PC-3 (cell line): ENCODE results near the gene FDXR. TPM values are rescaled to one million over a fixed set of nuclear protein-coding genes. Genes with fewer than 3 reads are reported as not detected.

Source experiments
- ATAC-seq: fragments of 200-7000 bp; cut with Tn5 transposase; 2 replicates; pipeline ENCODE4 v1.9.1; 2020; ENCODE audit warnings: mild to moderate bottlenecking, moderate library complexity
- BruUV-seq: library from RNA; stranded (reverse); fragments of 400-500 nt; replicated peaks from 2 replicates; lab custom pipeline; 2021; lab: Mats Ljungman, UMichigan
- CTCF ChIA-PET: fragments of 300-600 bp; sonication (Branson Sonifier 250); formaldehyde crosslinking; loops from one replicate; lab custom pipeline; 2022; ENCODE audit warnings: antibody characterized with exemption; lab: Charles Lee
- POLR2A ChIA-PET: fragments of 300-600 bp; sonication (Branson Sonifier 250); formaldehyde crosslinking; loops from one replicate; lab custom pipeline; 2022; ENCODE audit warnings: antibody characterized with exemption; ENCODE audit not compliant: unreplicated experiment; lab: Charles Lee
- DNase-seq: peaks from one replicate; pipeline ENCODE4 v3.0.0-alpha.2; 2015
- H2AFZ ChIP-seq: fragments of 300-600 bp; sonication (generic); 2 replicates; pipeline ENCODE4 v1.6.0; 2016; ENCODE audit warnings: antibody characterized with exemption, low read length
- H3F3A ChIP-seq: fragments of 300-600 bp; sonication (generic); one replicate; pipeline ENCODE4 v1.6.0; 2017; ENCODE audit warnings: antibody characterized with exemption, low read length, control low read depth, mild to moderate bottlenecking; ENCODE audit not compliant: unreplicated experiment
- H3K27ac ChIP-seq: fragments of 300-600 bp; sonication (generic); 2 replicates; pipeline ENCODE4 v1.5.1; 2016; ENCODE audit warnings: mild to moderate bottlenecking, low read length
- H3K27me3 ChIP-seq: fragments of 300-600 bp; sonication (generic); 2 replicates; pipeline ENCODE4 v1.6.1; 2016; ENCODE audit warnings: low read length, mixed read lengths
- H3K36me3 ChIP-seq: fragments of 300-600 bp; sonication (generic); 2 replicates; pipeline ENCODE4 v1.6.1; 2016; ENCODE audit warnings: low read depth, mixed run types, low read length, mixed read lengths
- H3K4me1 ChIP-seq: fragments of 300-600 bp; sonication (generic); 2 replicates; pipeline ENCODE4 v1.5.1; 2016; ENCODE audit warnings: low read length; ENCODE audit not compliant: insufficient read depth
- H3K4me2 ChIP-seq: fragments of 300-600 bp; sonication (generic); 2 replicates; pipeline ENCODE4 v1.6.0; 2016; ENCODE audit warnings: low read length
- H3K4me3 ChIP-seq: fragments of 300-600 bp; sonication (generic); 2 replicates; pipeline ENCODE4 v1.5.1; 2016; ENCODE audit warnings: mild to moderate bottlenecking, low read length, mixed read lengths
- H3K79me2 ChIP-seq: fragments of 300-600 bp; sonication (generic); 2 replicates; pipeline ENCODE4 v1.6.1; 2017; ENCODE audit warnings: low read length, mixed read lengths
- H3K9ac ChIP-seq: fragments of 300-600 bp; sonication (generic); 2 replicates; pipeline ENCODE4 v1.6.0; 2016; ENCODE audit warnings: mild to moderate bottlenecking, low read length
- H3K9me2 ChIP-seq: fragments of 300-600 bp; sonication (generic); replicated peaks from 2 replicates; pipeline ENCODE4 v1.6.1; 2016; ENCODE audit warnings: mixed run types, low read length, mixed read lengths
- H3K9me3 ChIP-seq: fragments of 300-600 bp; sonication (generic); 2 replicates; pipeline ENCODE4 v1.6.1; 2016; ENCODE audit warnings: low read length, mixed read lengths
- H4K20me1 ChIP-seq: fragments of 300-600 bp; sonication (generic); 2 replicates; pipeline ENCODE4 v1.6.1; 2016; ENCODE audit warnings: low read length, mixed read lengths
- CTCF ChIP-seq: fragments of 300-600 bp; sonication (generic); conservative IDR thresholded peaks from 2 replicates; pipeline ENCODE4 v1.5.1; 2017; ENCODE audit warnings: antibody characterized with exemption, low read depth, mild to moderate bottlenecking, low read length
- EZH2 ChIP-seq: fragments of 300-600 bp; sonication (generic); IDR thresholded peaks from one replicate; pipeline ENCODE4 v1.6.1; 2017; ENCODE audit warnings: antibody characterized with exemption, mild to moderate bottlenecking, low read length; ENCODE audit not compliant: unreplicated experiment
- EZH2phosphoT487 ChIP-seq: fragments of 300-600 bp; sonication (generic); IDR thresholded peaks from 2 replicates; pipeline ENCODE4 v1.6.1; 2018; ENCODE audit warnings: mild to moderate bottlenecking, antibody characterized with exemption, low read length, borderline replicate concordance
- intact Hi-C: fragments of 100-400 bp; cut with micrococcal nuclease; formaldehyde crosslinking; loops from 2 replicates; pipeline ENCODE4 v1.9.0; 2023
- total RNA-seq: library from RNA; depleted of rRNA; stranded (reverse); fragments of >200 nt; gene quantifications from 2 replicates; pipeline ENCODE4 v1.2.3, GENCODE V29; 2014

Gene FDXR
- total RNA-seq, 1 experiment from 2014 or later: 28.1 TPM

- Histone ChIP-seq H3K9ac (no peak overlapping the region), H3K9me2 (no peaks in the 10 kb centered on the region), H3K9me3 (no peaks in the 10 kb centered on the region), H3K36me3 (no peaks in the 10 kb centered on the region), H3K79me2 (no peaks in the 10 kb centered on the region), H2AFZ (no peak overlapping the region), H3K4me1 (no peaks in the 10 kb centered on the region), H3K27me3 (no peaks in the 10 kb centered on the region), H3K27ac (no peak overlapping the region), H3K4me2 (no peak overlapping the region), H4K20me1 (no peaks in the 10 kb centered on the region), H3K4me3 (no peak overlapping the region), H3F3A (no peaks in the 10 kb centered on the region)
- intact Hi-C loops: no loop called here
- no TSS peak for BruUV-seq
- POLR2A ChIA-PET: no interaction called here
- TF ChIP-seq EZH2 (no peak), EZH2phosphoT487 (no peak), CTCF (no peak)
- CTCF ChIA-PET: no interaction called here
- no peak for ATAC-seq
- no peak for DNase-seq
Measured at GRCh38 chr17:74822335-74822938, 50.4 kb downstream of the FDXR start.

- no peak for TF ChIP-seq EZH2
- no peak for TF ChIP-seq EZH2phosphoT487
- TF ChIP-seq CTCF: no peak
- ATAC-seq (no peak), DNase-seq (no peak)
- BruUV-seq: no TSS peak
- no peak overlapping the region for H3K4me2 ChIP-seq
- no peaks in the 10 kb centered on the region for H3K9me2 ChIP-seq
- no peaks in the 10 kb centered on the region for H3K79me2 ChIP-seq
- POLR2A ChIA-PET: no interaction called here
- no peak overlapping the region for H2AFZ ChIP-seq
- no peak overlapping the region for H3K9ac ChIP-seq
- CTCF ChIA-PET: no interaction called here
- H3F3A ChIP-seq: no peaks in the 10 kb centered on the region
- no peak overlapping the region for H3K4me3 ChIP-seq
- H4K20me1 ChIP-seq: no peaks in the 10 kb centered on the region
- no peak overlapping the region for H3K27ac ChIP-seq
- intact Hi-C loops: no loop called here
- no peaks in the 10 kb centered on the region for H3K36me3 ChIP-seq
- H3K27me3 ChIP-seq: no peaks in the 10 kb centered on the region
- H3K9me3 ChIP-seq: no peaks in the 10 kb centered on the region
- H3K4me1 ChIP-seq: no peaks in the 10 kb centered on the region
Measured at GRCh38 chr17:74821655-74822334, 51.0 kb downstream of the FDXR start.

GRCh38 chr17:74819801-74820436, 52.9 kb downstream of the FDXR start:
- H3K9me3 ChIP-seq: no peaks in the 10 kb centered on the region
- CTCF ChIA-PET: no interaction called here
- no peaks in the 10 kb centered on the region for H3F3A ChIP-seq
- TF ChIP-seq EZH2: no peak
- no peaks in the 10 kb centered on the region for H3K36me3 ChIP-seq
- no peaks in the 10 kb centered on the region for H4K20me1 ChIP-seq
- no peak overlapping the region for H3K27ac ChIP-seq
- H3K4me3 ChIP-seq: no peak overlapping the region
- no peaks in the 10 kb centered on the region for H3K9me2 ChIP-seq
- no peaks in the 10 kb centered on the region for H3K27me3 ChIP-seq
- DNase-seq: no peak
- no peak overlapping the region for H3K9ac ChIP-seq
- intact Hi-C loops: no loop called here
- no peak overlapping the region for H2AFZ ChIP-seq
- no peak for ATAC-seq
- BruUV-seq: no TSS peak
- no peaks in the 10 kb centered on the region for H3K4me1 ChIP-seq
- H3K79me2 ChIP-seq: no peaks in the 10 kb centered on the region
- no peak overlapping the region for H3K4me2 ChIP-seq
- POLR2A ChIA-PET: no interaction called here
